HepG2 (cell line): ENCODE results near the gene SENP7. TPM values are rescaled to one million over a fixed set of nuclear protein-coding genes. Genes with fewer than 3 reads are reported as not detected.

Experiments used
- ATAC-seq: fragments of 200-7000 bp; cut with Tn5 transposase; 3 replicates; pipeline ENCODE4 v1.9.1; 2020; ENCODE audit warnings: mild to moderate bottlenecking, moderate library complexity
- BruUV-seq: library from RNA; stranded (reverse); fragments of 400-500 nt; replicated peaks from 2 replicates; lab custom pipeline; 2021; lab: Mats Ljungman, UMichigan
- CTCF ChIA-PET: fragments of 300-600 bp; formaldehyde crosslinking; extraction: SDS; loops from one replicate; lab custom pipeline; 2021; ENCODE audit warnings: low total read pairs, inconsistent platforms, low intra/inter-chr PET ratio; lab: Yijun Ruan, JAX
- POLR2A ChIA-PET: fragments of 350-600 bp; sonication (Branson Sonifier 250); formaldehyde crosslinking; loops from one replicate; lab custom pipeline; 2020; ENCODE audit warnings: antibody characterized with exemption, inconsistent platforms; lab: Yijun Ruan, JAX
- DNase-seq: peaks from one replicate; pipeline ENCODE4 v3.0.0-alpha.2; 2015; ENCODE audit warnings: low spot score
- FAIRE-seq: peaks from 3 replicates; lab custom pipeline; 2011; peaks lifted over from hg19 to GRCh38; lab: Jason Lieb, UNC
- H2AFZ ChIP-seq: one replicate; pipeline ENCODE4 v1.6.1; 2011; ENCODE audit warnings: low read length, inconsistent platforms
- H3K27ac ChIP-seq: fragments of 300-600 bp; 3 replicates; pipeline ENCODE4 v1.8.0; 2011; ENCODE audit warnings: mixed run types, mild to moderate bottlenecking, mixed read lengths, low read length, inconsistent platforms; ENCODE audit not compliant: insufficient read depth; ENCODE audit errors: extremely low read length
- H3K27me3 ChIP-seq, 2 experiments: fragments of 200-600 bp in 1 of 2; 2 replicates in 1 of 2; 3 replicates in 1 of 2; pipeline versions ENCODE4 v1.6.0 to v1.8.0; 2011; ENCODE audit warnings: low read length in 2 of 2, mild to moderate bottlenecking in 2 of 2, moderate library complexity in 2 of 2, inconsistent platforms in 1 of 2; ENCODE audit not compliant: insufficient read depth in 2 of 2, control insufficient read depth in 1 of 2
- H3K36me3 ChIP-seq, 2 experiments: fragments of 200-600 bp in 1 of 2; replicated peaks in 1 of 2; 2 replicates in 1 of 2; 3 replicates in 1 of 2; pipeline versions ENCODE4 v1.5.1 to v1.8.0; 2011; ENCODE audit warnings: low read length in 2 of 2, inconsistent platforms in 1 of 2; ENCODE audit not compliant: insufficient read depth in 2 of 2, control insufficient read depth in 1 of 2
- H3K4me1 ChIP-seq: 2 replicates; pipeline ENCODE4 v1.5.1; 2012; ENCODE audit warnings: low read length, inconsistent platforms; ENCODE audit not compliant: insufficient read depth
- H3K4me2 ChIP-seq: 2 replicates; pipeline ENCODE4 v1.6.0; 2011; ENCODE audit warnings: low read depth, low read length, inconsistent platforms
- H3K4me3 ChIP-seq, 3 experiments: fragments of 200-600 bp in 1 of 3; sonication (generic), shearing (Covaris generic) in 1 of 3; replicated peaks in 1 of 3; 2 replicates each; pipeline ENCODE4 v1.5.1; 2011 to 2016; ENCODE audit warnings: low read length in 3 of 3, inconsistent platforms in 2 of 3, low read depth in 2 of 3, mild to moderate bottlenecking in 2 of 3, control low read depth in 1 of 3, mixed read lengths in 1 of 3; ENCODE audit not compliant: insufficient read depth in 1 of 3
- H3K79me2 ChIP-seq: one replicate; pipeline ENCODE4 v1.6.1; 2011; ENCODE audit warnings: low read length, inconsistent platforms; ENCODE audit not compliant: insufficient read depth
- H3K9ac ChIP-seq: 2 replicates; pipeline ENCODE4 v1.6.0; 2011; ENCODE audit warnings: mild to moderate bottlenecking, low read depth, low read length, inconsistent platforms; ENCODE audit not compliant: insufficient read depth
- H3K9me3 ChIP-seq: 2 replicates; pipeline ENCODE4 v1.5.1; 2012; ENCODE audit warnings: mild to moderate bottlenecking, low read length
- H4K20me1 ChIP-seq: 2 replicates; pipeline ENCODE4 v1.6.0; 2011; ENCODE audit warnings: inconsistent platforms, mild to moderate bottlenecking, low read length, moderate library complexity; ENCODE audit not compliant: insufficient read depth
- GABPA ChIP-seq, 2 experiments: IDR thresholded peaks; 2 replicates each; pipeline ENCODE4 v1.6.1; 2011 to 2016; ENCODE audit warnings: low read depth in 2 of 2, low read length in 1 of 2, missing biosample characterization in 1 of 2, missing genetic modification characterization in 1 of 2
- HNF4A ChIP-seq: sonication (generic); formaldehyde crosslinking; IDR thresholded peaks from 2 replicates; pipeline ENCODE4 v1.4.0; 2020; ENCODE audit warnings: missing genetic modification reagents
- MED8 ChIP-seq: sonication (generic); formaldehyde crosslinking; IDR thresholded peaks from 2 replicates; pipeline ENCODE4 v1.8.1; 2023; ENCODE audit warnings: mild to moderate bottlenecking, missing genetic modification reagents; ENCODE audit not compliant: insufficient replicate concordance
- MEF2D ChIP-seq: sonication (generic); formaldehyde crosslinking; IDR thresholded peaks from 2 replicates; pipeline ENCODE4 v1.5.1; 2020; ENCODE audit warnings: mild to moderate bottlenecking, missing genetic modification reagents
- PRDM15 ChIP-seq: sonication (generic); formaldehyde crosslinking; IDR thresholded peaks from 2 replicates; pipeline ENCODE4 v1.4.0; 2020; ENCODE audit warnings: missing genetic modification reagents
- RXRA ChIP-seq: sonication (generic); formaldehyde crosslinking; IDR thresholded peaks from 2 replicates; pipeline ENCODE4 v1.5.1; 2020; ENCODE audit warnings: missing genetic modification reagents
- TAF1 ChIP-seq: sonication (generic); formaldehyde crosslinking; IDR thresholded peaks from 2 replicates; pipeline ENCODE4 v1.4.0; 2020; ENCODE audit warnings: missing genetic modification reagents
- TBX2 ChIP-seq: sonication (generic); formaldehyde crosslinking; IDR thresholded peaks from 2 replicates; pipeline ENCODE4 v1.5.0; 2020; ENCODE audit warnings: missing genetic modification reagents, mild to moderate bottlenecking, borderline replicate concordance
- THAP9 ChIP-seq: sonication (generic); formaldehyde crosslinking; IDR thresholded peaks from 2 replicates; pipeline ENCODE4; 2020; ENCODE audit warnings: missing genetic modification reagents, mild to moderate bottlenecking, borderline replicate concordance
- ZMAT3 ChIP-seq: sonication (generic); formaldehyde crosslinking; conservative IDR thresholded peaks from 2 replicates; pipeline ENCODE4 v1.7.0; 2021; ENCODE audit warnings: missing genetic modification reagents
- ZNF430 ChIP-seq: sonication (generic); formaldehyde crosslinking; IDR thresholded peaks from 2 replicates; pipeline ENCODE4 v1.9.0; 2021; ENCODE audit warnings: mild to moderate bottlenecking, missing genetic modification reagents
- WGBS: methylation state at CpG from one replicate; pipeline ENCODE4 v1.1.6; 2017; ENCODE audit warnings: low lambda C conversion rate; 5-methylcytosine and 5-hydroxymethylcytosine counted together
- in situ Hi-C: cut with HindIII; loops from 2 replicates; pipeline ENCODE4 v1.10.0; 2017; ENCODE audit warnings: low pct_unique_long_range_greater_than_20kb; ENCODE audit not compliant: extremely low pct_ligation_motif_present
- intact Hi-C: fragments of 100-400 bp; cut with micrococcal nuclease; formaldehyde crosslinking; loops from one replicate; pipeline ENCODE4 v1.10.0; 2022; ENCODE audit not compliant: unreplicated experiment
- polyA plus RNA-seq, 8 experiments: library from polyadenylated mRNA; depleted of rRNA in 3 of 8; stranded (reverse) in 7 of 8; unstranded in 1 of 8; fragments of >200 nt; fragmentation: Illumina TruSeq in 4 of 8; extraction: Trizol in 4 of 8; gene quantifications; 2 replicates each; pipeline versions ENCODE4 v1.2.1 to v1.2.3, GENCODE V29; 2011 to 2016; ENCODE audit warnings: low read depth in 4 of 8, missing spikeins in 1 of 8, mixed read lengths in 1 of 8; ENCODE audit not compliant: insufficient read depth in 1 of 8
- total RNA-seq, 5 experiments: library from RNA; depleted of rRNA; stranded (reverse); fragments of >200 nt; fragmentation: Illumina TruSeq; extraction: Trizol; gene quantifications; 2 replicates each; pipeline ENCODE4 v1.2.3, GENCODE V29; 2016; ENCODE audit warnings: low read depth in 1 of 5

SENP7 gene
- total and polyA plus RNA-seq, 2 of the 13 experiments (the other 11 are each of a cell fraction or from before 2014, with no cell fraction given): 9.1 to 10.3 TPM

DNA sequence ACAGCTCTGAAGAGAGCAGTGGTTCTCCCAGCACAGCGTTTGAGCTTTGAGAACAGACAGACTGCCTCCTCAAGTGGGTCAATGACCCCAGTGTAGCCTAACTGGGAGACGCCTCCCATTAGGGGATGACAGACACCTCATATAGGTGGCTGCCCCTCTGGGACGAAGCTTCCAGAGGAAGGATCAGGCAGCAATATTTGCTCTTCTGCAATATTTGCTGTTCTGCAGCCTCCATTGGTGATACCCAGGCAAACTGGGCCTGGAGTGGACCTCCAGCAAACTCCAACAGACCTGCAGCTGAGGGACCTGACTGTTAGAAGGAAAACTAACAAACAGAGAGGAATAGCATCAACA, 45.7 kb downstream of the SENP7 start (continued):
- TF ChIP-seq THAP9 (CRISPR knock-in tag) (peak; percentile 98), ZMAT3 (CRISPR knock-in tag) (0 out of 2 replicates have a peak, but pooled peaks have one; percentile 46), TBX2 (CRISPR knock-in tag) (peak; percentile 23; the same call in 1 of the 2 replicates), RXRA (CRISPR knock-in tag) (0 out of 2 replicates have a peak, but pooled peaks have one; percentile 30)

GRCh38 chr3:101466465-101467309, 46.3 kb downstream of the SENP7 start:
- peaks cover 6% of the 10 kb centered on the region for H3K79me2 ChIP-seq
- peaks cover 26% of the 10 kb centered on the region for H3K4me1 ChIP-seq
- FAIRE-seq: no peak
- H2AFZ ChIP-seq: peak overlapping the region; percentile 51
- peak overlapping the region; percentile 87 for H3K4me2 ChIP-seq
- no peaks in the 10 kb centered on the region for H3K27me3 ChIP-seq
- in situ Hi-C loops: no loop called here
- H3K36me3 ChIP-seq: no peaks in the 10 kb centered on the region
- CTCF ChIA-PET: no interaction called here
- ATAC-seq: peak; percentile 97
- POLR2A ChIA-PET: interaction anchor here (0.7 to 2.7 kb wide), 9 partner anchors 10 to 210 kb away, joined by 3 to 14 read pairs (median 3); partner anchors contain the start of genes PCNP, SENP7, TRMT10C and ZBTB11
- peak; percentile 53 for DNase-seq
- H3K9me3 ChIP-seq: no peaks in the 10 kb centered on the region
- H3K27ac ChIP-seq: peak overlapping the region; percentile 69
- WGBS: 4% methylated on average over 6 of the region's 17 CpGs
- BruUV-seq: TSS peak; percentile 60
- no peaks in the 10 kb centered on the region for H4K20me1 ChIP-seq
- intact Hi-C loops: loop anchor here (5.0 kb wide), 2 partner anchors 41 to 81 kb away; no protein-coding TSS in a partner anchor
- H3K9ac ChIP-seq: peak overlapping the region; percentile 55
- peak overlapping the region; percentile 54 to 71 (median 70) for H3K4me3 ChIP-seq
- no peak for TF ChIP-seq MED8
- peak; percentile 28; the same call in 1 of the 2 replicates for TF ChIP-seq HNF4A (CRISPR knock-in tag)
- TF ChIP-seq MEF2D: no peak
- no peak; the same call in 1 of the 2 replicates for TF ChIP-seq TAF1 (CRISPR knock-in tag)
- no peak for TF ChIP-seq ZNF430 (CRISPR knock-in tag)
- no peak for TF ChIP-seq GABPA (IDR thresholded peaks at IDR 0.05; ENCODE audit: low read depth, low read length)
- peak; percentile 15; the same call in 1 of the 2 replicates for TF ChIP-seq GABPA (CRISPR knock-in tag; IDR thresholded peaks at IDR 0.05; ENCODE audit: low read depth)
- no peak for TF ChIP-seq PRDM15
